Measurements from ENCODE around the gene FXYD5.
"Not testable (repeated sequence)": the region's sequence is repeated elsewhere in the genome, so short reads cannot be mapped to it uniquely, and the experiment has no call there.

The FXYD5 gene

GRCh38 chr19:35120898-35121297 is 33.6 kb upstream of the FXYD5 start:
- no peak for DNase-seq

- no peak for DNase-seq
These were observed 31.6 kb upstream of the FXYD5 start for GRCh38 chr19:35122687-35123551.

GRCh38 chr19:35123573-35123972 is 31.0 kb upstream of the FXYD5 start:
- DNase-seq = no peak

- peak; percentile 90 for DNase-seq
These were observed 30.2 kb upstream of the FXYD5 start for GRCh38 chr19:35124098-35125060.

GRCh38 chr19:35125270-35125717 is 29.2 kb upstream of the FXYD5 start:
- no peak for DNase-seq

DNA sequence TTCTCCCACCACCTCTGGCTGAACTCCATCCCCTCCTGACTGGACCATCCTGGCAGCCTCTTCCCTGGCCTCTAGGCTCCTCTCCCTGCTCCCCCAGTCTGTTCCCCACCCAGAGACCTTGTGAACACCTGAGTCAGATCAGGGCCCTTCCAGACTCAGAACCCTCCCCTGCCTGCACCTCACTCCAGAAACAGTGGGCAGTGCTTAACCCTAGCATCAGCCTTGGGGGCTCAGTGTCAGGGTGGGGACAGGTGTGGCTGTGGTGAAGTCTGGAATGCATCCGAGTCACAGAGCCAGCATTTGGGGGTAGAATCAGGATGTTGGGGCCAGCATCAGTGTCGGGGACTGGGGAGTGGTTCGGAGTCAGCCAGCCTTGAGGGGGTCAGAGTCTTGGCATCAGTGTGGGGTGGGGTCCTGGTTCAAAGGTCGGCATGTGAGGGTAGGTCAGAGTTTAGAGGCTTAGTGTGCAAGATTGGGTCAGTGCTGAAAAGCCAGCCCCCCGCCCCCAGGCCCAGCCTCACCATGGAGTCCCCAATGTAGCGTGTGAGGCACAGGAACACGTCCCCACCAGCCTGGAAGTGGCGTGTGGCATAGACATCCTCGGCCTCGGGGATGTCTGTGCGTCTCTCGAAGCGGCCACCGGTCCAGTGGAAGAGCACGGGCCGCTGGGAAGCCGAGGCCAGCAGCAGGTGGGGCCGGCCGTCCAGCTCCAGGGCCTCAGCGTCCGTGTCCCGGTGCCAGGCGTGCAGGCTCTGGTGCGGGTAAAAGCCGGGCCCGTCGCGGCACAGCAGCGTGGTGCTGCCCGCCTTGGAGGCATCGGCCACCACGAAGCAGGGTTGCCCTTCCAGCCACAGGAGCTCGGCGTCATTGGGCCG is 28.5 kb upstream of the FXYD5 start:
- DNase-seq = no peak

GRCh38 chr19:35126624-35126959 is 27.9 kb upstream of the FXYD5 start:
- no peak for DNase-seq

DNA sequence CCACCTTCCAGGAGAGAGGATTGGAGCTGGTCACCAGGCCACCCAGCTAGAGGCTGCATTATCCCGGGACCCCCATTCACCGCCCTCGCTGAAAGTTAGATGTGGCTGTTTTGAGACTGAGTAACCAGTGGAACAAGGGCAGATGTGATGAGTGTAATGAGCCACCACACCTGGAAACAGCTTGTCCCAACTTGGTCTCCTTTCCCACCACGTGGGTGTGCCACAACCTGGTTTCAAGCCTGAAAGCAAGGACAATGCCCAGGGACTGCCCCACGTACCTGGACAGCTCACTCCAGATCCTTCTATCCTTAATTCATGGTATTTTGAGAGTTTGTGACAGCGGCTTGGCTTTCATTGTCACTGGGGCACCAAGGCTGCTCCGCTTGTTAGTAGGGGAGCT is 26.7 kb upstream of the FXYD5 start:
- DNase-seq = no peak

DNA sequence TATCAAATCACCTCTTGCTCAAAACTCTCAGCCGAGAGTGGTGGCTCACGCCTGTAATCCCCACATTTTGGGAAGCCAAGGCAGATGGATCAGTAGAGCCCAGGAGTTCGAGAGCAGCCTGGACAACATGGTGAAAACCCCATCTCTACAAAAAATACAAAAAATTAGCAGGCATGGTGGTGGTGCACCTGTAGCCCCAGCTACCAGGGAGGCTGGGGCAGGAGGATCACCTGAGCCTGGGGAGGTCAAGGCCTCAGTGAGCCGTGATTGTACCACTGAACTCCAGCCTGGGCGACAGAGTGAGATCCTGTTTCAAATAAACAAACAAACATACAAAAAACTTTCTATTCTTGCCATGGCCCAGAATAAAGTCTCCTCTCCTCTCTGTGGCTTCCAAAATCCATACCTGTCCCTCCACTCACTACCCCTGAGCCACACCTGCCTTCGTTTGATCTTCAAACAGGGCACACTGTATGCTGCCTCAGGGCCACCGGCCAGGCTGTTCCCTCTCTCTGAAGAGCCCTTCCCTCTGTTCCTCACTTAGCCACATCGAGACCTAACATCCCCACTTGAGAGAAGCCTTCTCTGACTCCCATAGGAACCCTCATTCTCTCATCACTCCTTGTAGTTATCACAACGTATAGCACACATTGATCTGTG is 26.0 kb upstream of the FXYD5 start:
- no peak for DNase-seq

DNA sequence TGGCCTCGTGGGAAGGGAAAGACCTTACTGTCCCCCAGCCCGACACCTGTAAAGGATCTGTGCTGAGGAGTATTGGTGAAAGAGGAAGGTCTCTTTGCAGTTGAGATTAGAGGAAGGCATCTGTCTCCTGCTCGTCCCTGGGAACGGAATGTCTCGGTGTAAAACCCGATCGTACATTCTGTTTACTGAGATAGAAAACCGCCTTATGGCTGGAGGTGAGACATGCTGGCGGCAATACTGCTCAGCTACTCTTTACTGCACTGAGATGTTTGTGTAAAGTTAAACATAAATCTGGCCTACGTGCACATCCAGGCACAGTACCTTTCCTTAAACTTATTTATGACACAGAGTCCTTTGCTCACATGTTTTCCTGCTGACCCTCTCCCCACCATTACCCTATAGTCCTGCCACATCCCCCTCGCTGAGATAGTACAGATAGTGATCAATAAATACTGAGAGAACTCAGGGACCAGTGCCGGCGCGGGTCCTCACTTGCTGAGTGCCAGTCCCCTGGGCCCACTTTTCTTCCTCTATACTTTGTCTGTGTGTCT is 24.7 kb upstream of the FXYD5 start:
- not testable (repeated sequence) for DNase-seq

- no peak for DNase-seq
These were observed 23.5 kb upstream of the FXYD5 start for GRCh38 chr19:35130761-35131720.

- no peak for DNase-seq
These were observed 22.3 kb upstream of the FXYD5 start for GRCh38 chr19:35132254-35132653.

GRCh38 chr19:35133826-35134225 is 20.7 kb upstream of the FXYD5 start:
- no peak for DNase-seq

DNA sequence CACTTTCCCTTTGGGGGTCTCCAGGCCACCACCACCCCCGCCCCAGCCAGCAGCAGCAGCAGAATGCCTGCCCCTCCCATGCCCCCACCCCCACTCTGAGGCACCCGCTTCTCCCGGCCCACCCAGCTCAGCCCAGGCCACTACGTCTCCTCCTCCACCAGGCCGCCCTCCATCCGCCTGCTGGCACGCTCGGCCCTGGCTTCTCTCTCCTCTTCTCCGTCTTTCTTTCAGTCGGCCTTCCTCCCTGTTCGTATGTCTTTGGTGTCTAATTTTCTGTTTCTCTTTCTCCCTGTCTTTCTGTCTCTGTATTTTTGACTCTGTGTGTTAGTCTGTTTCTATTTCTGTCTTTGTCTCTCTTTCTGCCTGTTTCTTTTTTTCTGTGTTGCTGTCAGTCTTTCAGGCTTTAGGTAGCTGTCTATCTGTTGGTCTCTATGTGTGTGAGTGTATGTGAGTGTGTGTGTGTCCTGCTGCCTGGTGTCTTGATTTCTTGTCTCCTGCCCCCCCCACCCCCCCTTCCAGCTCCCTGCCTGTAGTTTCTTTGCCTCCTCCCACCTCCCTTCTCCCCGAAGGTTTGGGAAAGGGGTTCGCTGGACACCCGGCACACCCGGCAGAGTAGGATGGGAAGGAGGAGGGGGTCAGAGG is 19.8 kb upstream of the FXYD5 start, which contains the start of gene LGI4:
Gene LGI4 (minus strand): TSS at position 459 of the 642 bp plus-strand sequence. CDS start 379 bp downstream, at position 80.
- no peak for DNase-seq

DNA sequence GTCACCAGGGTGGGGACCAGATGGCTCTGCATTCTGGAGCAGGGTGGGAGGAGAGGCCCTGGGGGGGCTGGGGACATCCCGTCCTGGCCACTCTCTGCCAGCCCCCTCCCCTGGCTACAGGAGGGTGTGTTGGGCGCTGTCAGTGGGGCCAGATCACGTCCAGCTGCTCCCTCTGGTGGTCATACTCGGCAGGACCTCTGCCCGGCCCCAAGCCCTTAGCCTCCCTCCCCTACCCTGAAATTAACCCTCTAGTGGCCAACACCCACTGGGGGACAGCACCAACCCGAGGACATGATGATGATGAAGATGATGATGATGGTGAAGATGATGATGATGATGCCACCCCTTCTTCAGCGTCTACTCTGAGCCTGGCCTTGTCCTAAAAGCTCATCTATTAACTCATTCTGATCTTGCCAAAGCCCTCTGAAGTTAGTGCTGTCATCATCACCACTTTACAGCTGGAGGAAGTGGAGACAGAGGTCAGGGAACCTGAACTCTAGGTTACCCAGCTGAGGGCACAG is 19.1 kb upstream of the FXYD5 start:
- peak; percentile 56 for DNase-seq

- DNase-seq = no peak
These were observed 18.3 kb upstream of the FXYD5 start for GRCh38 chr19:35136231-35136630.

DNA sequence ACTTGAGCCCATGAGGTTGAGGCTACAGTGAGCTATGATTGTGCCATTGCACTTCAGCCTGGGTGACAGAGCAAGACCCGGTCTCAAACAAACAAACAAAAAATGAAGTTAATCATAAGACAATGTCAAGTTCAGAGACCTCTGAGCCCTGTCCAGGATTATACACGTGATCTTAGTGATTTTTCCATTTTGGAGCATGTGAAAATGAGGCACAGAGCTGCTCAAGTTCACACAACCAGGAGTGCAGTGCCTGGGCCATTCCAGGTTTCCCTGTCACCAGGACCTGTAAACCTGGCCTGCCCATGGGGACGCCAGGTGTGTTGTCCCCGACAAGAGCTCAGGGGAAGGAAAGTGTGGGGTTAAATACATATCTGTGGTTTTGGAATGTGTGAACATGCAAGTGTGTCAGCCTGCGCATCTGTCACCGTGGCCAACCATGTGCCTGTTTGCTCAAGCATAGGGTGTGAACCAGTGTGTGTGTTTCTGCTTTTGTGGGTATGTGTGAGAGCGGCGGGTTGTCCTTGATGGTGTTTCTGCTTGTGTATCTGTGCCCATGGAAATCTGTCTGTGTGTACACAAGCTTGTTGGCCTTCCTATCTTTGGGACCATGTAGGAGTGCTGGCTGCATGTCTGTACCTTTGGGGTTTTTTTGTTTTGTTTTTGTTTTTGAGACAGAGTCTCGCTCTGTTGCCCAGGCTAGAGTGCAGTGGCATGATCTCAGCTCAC is 17.4 kb upstream of the FXYD5 start:
- DNase-seq = no peak

DNA sequence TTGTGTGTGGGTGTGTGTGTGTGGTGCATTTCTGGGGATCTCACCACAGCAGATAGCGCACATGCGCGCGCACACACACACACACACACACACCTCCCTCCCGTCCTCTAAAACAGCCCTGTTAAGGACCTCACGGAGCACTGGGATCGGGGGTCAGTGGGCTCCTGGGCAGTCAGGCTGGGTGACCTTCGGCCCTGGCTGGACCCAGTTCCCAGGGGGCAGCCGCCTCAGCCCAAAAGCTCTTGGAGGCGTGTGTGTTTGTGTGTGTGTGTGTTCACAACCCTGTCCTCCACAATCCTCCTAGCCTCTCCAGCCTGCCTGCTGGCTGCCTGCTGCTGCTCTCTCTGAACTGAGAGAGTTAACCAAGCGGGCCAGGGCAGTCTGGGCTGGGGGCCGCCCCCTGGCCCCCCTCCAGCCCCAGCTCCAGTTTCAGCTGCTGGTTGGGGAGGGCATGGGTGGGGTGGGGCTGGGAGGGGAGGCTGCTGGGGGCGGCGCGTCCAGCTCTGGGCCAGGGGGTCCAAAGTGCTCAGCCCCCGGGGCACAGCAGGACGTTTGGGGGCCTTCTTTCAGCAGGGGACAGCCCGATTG is 16.1 kb upstream of the FXYD5 start, which contains the start of gene FXYD1:
Gene FXYD1 (plus strand): TSS at position 520 of the 588 bp plus-strand sequence. CDS start 1,256 bp downstream, outside the sequence.
- no peak for DNase-seq

Measured in CD4-positive, alpha-beta T cell treated with Interferon gamma for 1 hour (primary cell).